GM19438 (cell line): Measurements from ENCODE around the gene CEP135.
A peak's percentile ranks its signal among the peaks of the same experiment; 100 is the strongest.
"Not testable (repeated sequence)": the region's sequence is repeated elsewhere in the genome, so short reads cannot be mapped to it uniquely, and the experiment has no call there.

ENCODE experiments used
- ATAC-seq: cut with Tn5 transposase; IDR thresholded peaks from one replicate; pipeline ENCODE4 v1.9.1; 2021; ENCODE audit warnings: low read depth; ENCODE audit not compliant: unreplicated experiment

CEP135 gene

GRCh38 chr4:55941881-55942396, 6.8 kb upstream of the CEP135 start:
- no peak for ATAC-seq

- no peak for ATAC-seq
Measured at GRCh38 chr4:55947254-55947882, 1.4 kb upstream of the CEP135 start.

GRCh38 chr4:55947912-55948725, 626 bp upstream of the CEP135 start:
- ATAC-seq = peak; percentile 4

GRCh38 chr4:55949482-55949802, 697 bp downstream of the CEP135 start:
- ATAC-seq = no peak

GRCh38 chr4:55951191-55951922, 2.6 kb downstream of the CEP135 start:
- no peak for ATAC-seq

GRCh38 chr4:55955710-55956109, 7.0 kb downstream of the CEP135 start:
- no peak for ATAC-seq

GRCh38 chr4:55959655-55960054, 10.9 kb downstream of the CEP135 start:
- no peak for ATAC-seq

- ATAC-seq = no peak
Measured at GRCh38 chr4:55964046-55964445, 15.3 kb downstream of the CEP135 start.

- no peak for ATAC-seq
Measured at GRCh38 chr4:55965585-55965984, 16.8 kb downstream of the CEP135 start.

- not testable (repeated sequence) for ATAC-seq
Measured at GRCh38 chr4:55966324-55966723, 17.6 kb downstream of the CEP135 start.

- ATAC-seq = no peak
Measured at GRCh38 chr4:55967376-55967775, 18.6 kb downstream of the CEP135 start.

GRCh38 chr4:55973650-55974049, 24.9 kb downstream of the CEP135 start:
- no peak for ATAC-seq

GRCh38 chr4:55977811-55978210, 29.1 kb downstream of the CEP135 start:
- no peak for ATAC-seq

GRCh38 chr4:55979562-55979961, 30.8 kb downstream of the CEP135 start:
- ATAC-seq = no peak

GRCh38 chr4:55980725-55981124, 32.0 kb downstream of the CEP135 start:
- no peak for ATAC-seq

GRCh38 chr4:55982976-55983375, 34.2 kb downstream of the CEP135 start:
- no peak for ATAC-seq

GRCh38 chr4:55989766-55990165, 41.0 kb downstream of the CEP135 start:
- no peak for ATAC-seq

GRCh38 chr4:55993994-55994663, 45.4 kb downstream of the CEP135 start:
- no peak for ATAC-seq

- ATAC-seq = no peak
Measured at GRCh38 chr4:55996646-55997045, 47.9 kb downstream of the CEP135 start.

- ATAC-seq = no peak
Measured at GRCh38 chr4:56003606-56004005, 54.9 kb downstream of the CEP135 start.

- ATAC-seq = no peak
Measured at GRCh38 chr4:56004235-56004634, 55.5 kb downstream of the CEP135 start.
